Breast epithelium (tissue), 4 donors: ENCODE results near the gene SLC35E2B. TPM values are rescaled to one million over a fixed set of nuclear protein-coding genes. Genes with fewer than 3 reads are reported as not detected.
"Not testable (repeated sequence)": the region's sequence is repeated elsewhere in the genome, so short reads cannot be mapped to it uniquely, and the experiment has no call there.

Source experiments
- DNase-seq, 2 donors: peaks; one replicate each; pipeline ENCODE4 v3.0.0-alpha.2; 2019; ENCODE audit warnings: low spot score in 2 of 2
- H3K27ac ChIP-seq, 2 donors: fragments of 200-600 bp; sonication (generic) in 1 of 2; one replicate each; pipeline ENCODE4 v1.5.1; 2016 to 2019; ENCODE audit warnings: mild to moderate bottlenecking in 1 of 2
- H3K27me3 ChIP-seq, 2 donors: fragments of 200-600 bp; sonication (generic) in 1 of 2; one replicate each; pipeline versions ENCODE4 v1.5.1 to v1.6.0; 2017 to 2019; ENCODE audit warnings: control low read depth in 1 of 2, mild to moderate bottlenecking in 1 of 2
- H3K36me3 ChIP-seq: fragments of 200-600 bp; one replicate; pipeline ENCODE4 v1.5.1; 2019
- H3K4me1 ChIP-seq, 2 donors: fragments of 200-600 bp; sonication (generic); one replicate each; pipeline ENCODE4 v1.5.1; 2016 to 2019; ENCODE audit warnings: control low read depth in 1 of 2
- H3K4me3 ChIP-seq, 3 donors: fragments of 200-600 bp; sonication (generic); 1 replicate in 2 of 3; 2 replicates in 1 of 3; pipeline ENCODE4 v1.5.1; 2016 to 2019; ENCODE audit warnings: mild to moderate bottlenecking in 3 of 3, moderate library complexity in 2 of 3
- H3K9me3 ChIP-seq, 2 donors: fragments of 200-600 bp; sonication (generic) in 1 of 2; one replicate each; pipeline ENCODE4 v1.5.1; 2016 to 2019; ENCODE audit warnings: control low read depth in 1 of 2
- CTCF ChIP-seq, 3 donors: fragments of 450-650 bp; IDR thresholded peaks; one replicate each; pipeline ENCODE4 v1.5.1; 2016 to 2017; ENCODE audit warnings: antibody characterized with exemption in 3 of 3, mild to moderate bottlenecking in 3 of 3, moderate library complexity in 3 of 3
- POLR2A ChIP-seq: fragments of 450-650 bp; IDR thresholded peaks from one replicate; pipeline ENCODE4 v1.6.1; 2016; ENCODE audit warnings: antibody characterized with exemption, mild to moderate bottlenecking, moderate library complexity
- POLR2AphosphoS5 ChIP-seq, 3 donors: sonication (generic); formaldehyde crosslinking; IDR thresholded peaks; one replicate each; pipeline ENCODE4 v1.6.1; 2017; ENCODE audit warnings: antibody characterized with exemption in 3 of 3
- intact Hi-C: fragments of 100-400 bp; cut with DNase I; formaldehyde crosslinking; loops from one replicate; pipeline ENCODE4 v1.15.1; 2023; ENCODE audit warnings: low total_unique reads
- total RNA-seq, 3 donors: library from RNA; depleted of rRNA; stranded (reverse); fragments of >200 nt; gene quantifications; one replicate each; pipeline ENCODE4 v1.1.0, GENCODE V29; 2016

The SLC35E2B gene
- total RNA-seq, 3 donors from 2014 or later: 37.3 to 96.4 (median 45.6) TPM

- Histone ChIP-seq H3K4me1 (no peaks in the 10 kb centered on the region), H3K4me3 (no peak overlapping the region), H3K27ac (no peak overlapping the region), H3K9me3 (no peaks in the 10 kb centered on the region), H3K36me3 (peaks cover 10% of the 10 kb centered on the region), H3K27me3 (no peaks in the 10 kb centered on the region)
- DNase-seq: peak in 1 of 2 donors; percentile 49
- TF ChIP-seq CTCF (IDR thresholded peaks at IDR 0.05): no peak
- TF ChIP-seq POLR2AphosphoS5 (IDR thresholded peaks at IDR 0.05): no peak
- no peak for TF ChIP-seq POLR2A
- intact Hi-C loops: no loop called here
These were observed 27.4 kb downstream of the SLC35E2B start for GRCh38 chr1:1664941-1665814.

- H3K9me3 ChIP-seq, H3K27ac ChIP-seq, intact Hi-C loops, DNase-seq, H3K4me1 ChIP-seq, H3K27me3 ChIP-seq, H3K4me3 ChIP-seq: not testable (repeated sequence)
- peaks cover 10% of the 10 kb centered on the region for H3K36me3 ChIP-seq
These were observed 28.3 kb downstream of the SLC35E2B start for GRCh38 chr1:1664318-1664717.

- peak overlapping the region; percentile 62 to 85 for H3K27ac ChIP-seq
- H3K36me3 ChIP-seq: peaks cover 10% of the 10 kb centered on the region
- intact Hi-C loops, H3K27me3 ChIP-seq, DNase-seq, H3K4me3 ChIP-seq, H3K9me3 ChIP-seq, H3K4me1 ChIP-seq: not testable (repeated sequence)
These were observed 29.6 kb downstream of the SLC35E2B start for GRCh38 chr1:1662830-1663560.

- Histone ChIP-seq H3K36me3 (peaks cover 10% of the 10 kb centered on the region), H3K27ac (peak overlapping the region; percentile 62 to 85)
- H3K9me3 ChIP-seq, intact Hi-C loops, DNase-seq, H3K4me1 ChIP-seq, H3K4me3 ChIP-seq, H3K27me3 ChIP-seq: not testable (repeated sequence)
These were observed 30.2 kb downstream of the SLC35E2B start for GRCh38 chr1:1662392-1662791.

- H3K27me3 ChIP-seq, intact Hi-C loops, H3K36me3 ChIP-seq, H3K4me1 ChIP-seq, H3K9me3 ChIP-seq: not testable (repeated sequence)
- H3K4me3 ChIP-seq: peak within 1 kb of the TSS; percentile 66 to 70 (median 68)
- TF ChIP-seq CTCF (IDR thresholded peaks at IDR 0.05) (peak in 2 of 3 donors; percentile 14 to 47), POLR2A (peak; percentile 38), POLR2AphosphoS5 (IDR thresholded peaks at IDR 0.05) (peak; percentile 83 to 94 (median 93))
- H3K27ac ChIP-seq: peak within 1 kb of the TSS; percentile 96 to 97
- peak; percentile 93 to 99 for DNase-seq
These were observed 33.7 kb downstream of the SLC35E2B start, which contains the start of gene CDK11B for GRCh38 chr1:1658583-1659549. TSS of gene CDK11B (minus strand) at chr1:1659004. CDS start at chr1:1657485, 1,519 bp downstream.

GRCh38 chr1:1648265-1648664 is 44.3 kb downstream of the SLC35E2B start:
- DNase-seq, intact Hi-C loops, H3K36me3 ChIP-seq, H3K4me1 ChIP-seq, H3K4me3 ChIP-seq, H3K27me3 ChIP-seq, H3K27ac ChIP-seq, H3K9me3 ChIP-seq: not testable (repeated sequence)

GRCh38 chr1:1647567-1648241 is 44.9 kb downstream of the SLC35E2B start:
- H3K27me3 ChIP-seq, intact Hi-C loops, H3K4me1 ChIP-seq, H3K27ac ChIP-seq, DNase-seq, H3K36me3 ChIP-seq, H3K4me3 ChIP-seq, H3K9me3 ChIP-seq: not testable (repeated sequence)

- H3K4me3 ChIP-seq, H3K27me3 ChIP-seq, DNase-seq, H3K27ac ChIP-seq, H3K9me3 ChIP-seq, H3K36me3 ChIP-seq, H3K4me1 ChIP-seq, intact Hi-C loops: not testable (repeated sequence)
These were observed 46.3 kb downstream of the SLC35E2B start for GRCh38 chr1:1646326-1646725.

GRCh38 chr1:1640711-1641461 is 51.7 kb downstream of the SLC35E2B start:
- DNase-seq, H3K4me1 ChIP-seq, H3K9me3 ChIP-seq, intact Hi-C loops, H3K36me3 ChIP-seq, H3K27ac ChIP-seq, H3K4me3 ChIP-seq, H3K27me3 ChIP-seq: not testable (repeated sequence)
